Activated CD8-positive, alpha-beta memory T cell treated with anti-CD3 and anti-CD28 coated beads, Interleukin-2, amount 50 U/mL, for 1 hour (primary cell): ENCODE results near the gene RASA2.
A peak's percentile ranks its signal among the peaks of the same experiment; 100 is the strongest.
"Not testable (repeated sequence)": the region's sequence is repeated elsewhere in the genome, so short reads cannot be mapped to it uniquely, and the experiment has no call there.

ENCODE experiments used
- DNase-seq: peaks from one replicate; pipeline ENCODE4 v3.0.0-alpha.2; 2020; ENCODE audit errors: extremely low read depth

The RASA2 gene

GRCh38 chr3:141459008-141459407, 27.8 kb upstream of the RASA2 start:
- DNase-seq: no peak

GRCh38 chr3:141460097-141460704, 26.6 kb upstream of the RASA2 start:
- peak; percentile 74 for DNase-seq

- DNase-seq: no peak
These were observed 24.5 kb upstream of the RASA2 start for GRCh38 chr3:141462176-141462859.

- DNase-seq: no peak
These were observed 21.6 kb upstream of the RASA2 start for GRCh38 chr3:141465221-141465620.

- DNase-seq: no peak
These were observed 20.1 kb upstream of the RASA2 start for GRCh38 chr3:141466633-141467169.

GRCh38 chr3:141469720-141470119, 17.1 kb upstream of the RASA2 start:
- DNase-seq: no peak

GRCh38 chr3:141471160-141471559, 15.7 kb upstream of the RASA2 start:
- DNase-seq: no peak

- no peak for DNase-seq
These were observed 10.8 kb upstream of the RASA2 start for GRCh38 chr3:141476033-141476432.

- DNase-seq: no peak
These were observed 9.6 kb upstream of the RASA2 start for GRCh38 chr3:141477224-141477623.

- DNase-seq: no peak
These were observed 8.7 kb upstream of the RASA2 start for GRCh38 chr3:141478139-141478538.

- DNase-seq: not testable (repeated sequence)
These were observed 8.0 kb upstream of the RASA2 start for GRCh38 chr3:141478840-141479239.

GRCh38 chr3:141482245-141482922, 4.4 kb upstream of the RASA2 start:
- DNase-seq: no peak

GRCh38 chr3:141484701-141485287, 2.0 kb upstream of the RASA2 start:
- DNase-seq: no peak

GRCh38 chr3:141485641-141486495, 959 bp upstream of the RASA2 start:
- no peak for DNase-seq

- no peak for DNase-seq
These were observed 406 bp upstream of the RASA2 start for GRCh38 chr3:141486496-141486745.

- peak; percentile 70 for DNase-seq
These were observed 860 bp downstream of the RASA2 start for GRCh38 chr3:141487521-141488252.

- no peak for DNase-seq
These were observed 2.4 kb downstream of the RASA2 start for GRCh38 chr3:141489203-141489602.

GRCh38 chr3:141491081-141491480, 4.3 kb downstream of the RASA2 start:
- no peak for DNase-seq

GRCh38 chr3:141491929-141492328, 5.1 kb downstream of the RASA2 start:
- no peak for DNase-seq

GRCh38 chr3:141493184-141493583, 6.4 kb downstream of the RASA2 start:
- DNase-seq: no peak

- not testable (repeated sequence) for DNase-seq
These were observed 10.8 kb downstream of the RASA2 start for GRCh38 chr3:141497589-141497988.
